Thyroid gland (tissue), 4 donors: Measurements from ENCODE around the gene ADPRHL1.

Experiments used
- POLR2A ChIP-seq, 2 donors: fragments of 450-650 bp; IDR thresholded peaks; one replicate each; pipeline ENCODE4 v1.6.1; 2017; ENCODE audit warnings: antibody characterized with exemption in 2 of 2, mild to moderate bottlenecking in 2 of 2, moderate library complexity in 1 of 2
- TF ChIP-seq, protein P1 (sequence below), 6 experiments: fragments of 200-600 bp in 3 of 6; fragments of 450-650 bp in 3 of 6; sonication (generic) in 3 of 6; IDR thresholded peaks; one replicate each; pipeline ENCODE4 v1.5.1; 2016 to 2019; ENCODE audit warnings: antibody characterized with exemption in 6 of 6, mild to moderate bottlenecking in 2 of 6, inconsistent platforms in 1 of 6, moderate library complexity in 1 of 6

DNA sequence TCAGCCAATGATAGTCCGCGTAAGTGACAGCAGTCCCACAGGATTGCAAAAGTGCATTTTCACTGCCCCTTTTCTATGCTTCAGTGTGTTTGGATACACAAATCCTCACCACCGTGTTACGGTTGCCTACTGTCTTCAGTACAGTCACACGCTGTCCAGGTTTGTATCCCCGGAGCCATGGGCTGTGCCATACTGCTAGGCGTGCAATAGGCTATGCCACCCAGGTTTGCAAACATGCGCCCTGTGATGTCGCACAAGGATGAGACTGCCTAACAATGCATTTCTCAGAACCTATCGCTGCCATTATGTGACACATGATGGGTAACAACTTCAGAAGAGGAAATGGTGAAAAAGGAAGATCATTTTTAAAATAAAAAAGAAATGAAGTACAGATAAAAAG is 16.8 kb upstream of the ADPRHL1 start:
- TF ChIP-seq, protein P1, sequence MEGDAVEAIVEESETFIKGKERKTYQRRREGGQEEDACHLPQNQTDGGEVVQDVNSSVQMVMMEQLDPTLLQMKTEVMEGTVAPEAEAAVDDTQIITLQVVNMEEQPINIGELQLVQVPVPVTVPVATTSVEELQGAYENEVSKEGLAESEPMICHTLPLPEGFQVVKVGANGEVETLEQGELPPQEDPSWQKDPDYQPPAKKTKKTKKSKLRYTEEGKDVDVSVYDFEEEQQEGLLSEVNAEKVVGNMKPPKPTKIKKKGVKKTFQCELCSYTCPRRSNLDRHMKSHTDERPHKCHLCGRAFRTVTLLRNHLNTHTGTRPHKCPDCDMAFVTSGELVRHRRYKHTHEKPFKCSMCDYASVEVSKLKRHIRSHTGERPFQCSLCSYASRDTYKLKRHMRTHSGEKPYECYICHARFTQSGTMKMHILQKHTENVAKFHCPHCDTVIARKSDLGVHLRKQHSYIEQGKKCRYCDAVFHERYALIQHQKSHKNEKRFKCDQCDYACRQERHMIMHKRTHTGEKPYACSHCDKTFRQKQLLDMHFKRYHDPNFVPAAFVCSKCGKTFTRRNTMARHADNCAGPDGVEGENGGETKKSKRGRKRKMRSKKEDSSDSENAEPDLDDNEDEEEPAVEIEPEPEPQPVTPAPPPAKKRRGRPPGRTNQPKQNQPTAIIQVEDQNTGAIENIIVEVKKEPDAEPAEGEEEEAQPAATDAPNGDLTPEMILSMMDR (IDR thresholded peaks at IDR 0.05): no peak
- no peak for TF ChIP-seq POLR2A (IDR thresholded peaks at IDR 0.05)
